ENCODE data around the gene PCNX1. TPM values are rescaled to one million over a fixed set of nuclear protein-coding genes. Genes with fewer than 3 reads are reported as not detected.

Gene PCNX1
- total RNA-seq, 2 experiments from 2014 or later: 38.4 to 57.9 TPM

DNA sequence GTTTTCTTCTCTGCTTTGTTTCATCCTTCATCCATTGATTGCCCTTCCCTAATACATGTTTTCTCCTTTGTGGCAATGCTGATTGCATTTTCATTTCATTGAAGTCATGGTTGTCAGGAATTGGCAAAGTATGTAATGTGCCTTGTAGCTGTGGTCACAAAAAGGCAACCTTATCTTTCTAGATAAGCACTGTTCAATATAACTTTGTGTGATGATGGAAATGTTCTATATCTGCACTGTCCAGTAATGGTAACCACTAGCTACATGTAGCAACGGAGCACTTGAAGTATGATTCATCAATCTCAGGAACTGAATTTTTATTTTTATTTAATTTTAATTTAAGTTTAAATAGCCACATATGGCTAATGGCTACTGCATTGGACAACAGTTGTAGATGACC is 79.8 kb downstream of the PCNX1 start:
- peaks cover 41% of the 10 kb centered on the region for H3K4me1 Mint-ChIP-seq
- ATAC-seq: no peak
- DNase-seq: no peak
- no peaks in the 10 kb centered on the region for H3K27me3 Mint-ChIP-seq
- no peak overlapping the region for H3K4me3 Mint-ChIP-seq
- peaks cover 12% of the 10 kb centered on the region for H3K36me3 Mint-ChIP-seq (ENCODE audit: low read depth)
- no peaks in the 10 kb centered on the region for H3K9me3 Mint-ChIP-seq (ENCODE audit: low read depth)
- ChIA-PET CTCF (interaction anchor here (1.2 kb wide), 1 partner anchor 14 kb away, joined by 3 read pairs; no protein-coding TSS in a partner anchor), POLR2A (no interaction called here)
- intact Hi-C loops (cut with DNase I, micrococcal nuclease): no loop called here
- no peak overlapping the region for H3K27ac Mint-ChIP-seq

GRCh38 chr14:70988452-70988851 is 81.2 kb downstream of the PCNX1 start:
- Mint-ChIP-seq H3K4me1 (peaks cover 34% of the 10 kb centered on the region), H3K9me3 (ENCODE audit: low read depth) (no peaks in the 10 kb centered on the region), H3K36me3 (ENCODE audit: low read depth) (peaks cover 18% of the 10 kb centered on the region), H3K27me3 (no peaks in the 10 kb centered on the region), H3K27ac (peak overlapping the region; percentile 35), H3K4me3 (peak overlapping the region; percentile 50)
- intact Hi-C loops (cut with DNase I, micrococcal nuclease): no loop called here
- ChIA-PET POLR2A (no interaction called here), CTCF (interaction anchor here (0.6 to 1.9 kb wide), 5 partner anchors 8 to 754 kb away, joined by 3 to 8 read pairs (median 4); no protein-coding TSS in a partner anchor)
- peak; percentile 89 for ATAC-seq
- DNase-seq: peak; percentile 47

GRCh38 chr14:70993931-70994330 is 86.7 kb downstream of the PCNX1 start:
- H3K27me3 Mint-ChIP-seq: no peaks in the 10 kb centered on the region
- peaks cover 21% of the 10 kb centered on the region for H3K36me3 Mint-ChIP-seq (ENCODE audit: low read depth)
- POLR2A ChIA-PET: no interaction called here

DNA sequence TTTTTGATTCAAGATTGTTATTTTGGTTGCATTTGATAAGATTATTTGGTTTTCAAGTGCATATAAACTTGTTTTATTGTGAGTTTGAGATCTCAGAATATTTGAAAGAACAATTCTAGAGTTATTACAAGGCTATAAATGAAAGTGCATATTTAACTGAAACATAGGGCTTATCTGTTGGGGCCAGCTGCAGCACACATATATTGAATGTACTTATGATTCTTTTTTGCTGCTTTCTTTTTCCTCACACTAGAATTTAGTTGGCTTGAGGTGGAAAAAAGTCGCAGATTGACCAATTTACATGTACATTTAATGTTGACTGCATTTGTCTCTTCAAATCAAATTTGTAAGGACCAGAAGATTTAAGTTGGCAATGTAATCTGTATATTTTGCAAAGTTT is 88.0 kb downstream of the PCNX1 start:
- no peaks in the 10 kb centered on the region for H3K27me3 Mint-ChIP-seq
- H3K4me1 Mint-ChIP-seq: peaks cover 52% of the 10 kb centered on the region
- ATAC-seq: no peak
- H3K9me3 Mint-ChIP-seq (ENCODE audit: low read depth): no peaks in the 10 kb centered on the region
- no peak for DNase-seq
- intact Hi-C loops (cut with DNase I, micrococcal nuclease): no loop called here
- POLR2A ChIA-PET: no interaction called here
- no peak overlapping the region for H3K4me3 Mint-ChIP-seq
- peaks cover 21% of the 10 kb centered on the region for H3K36me3 Mint-ChIP-seq (ENCODE audit: low read depth)
- H3K27ac Mint-ChIP-seq: no peak overlapping the region
- CTCF ChIA-PET: no interaction called here

More at GRCh38 chr14:70993931-70994330, 86.7 kb downstream of the PCNX1 start:
- no peak overlapping the region for H3K4me3 Mint-ChIP-seq
- CTCF ChIA-PET: interaction anchor here (0.6 kb wide), 1 partner anchor 10 kb away, joined by 3 read pairs; no protein-coding TSS in a partner anchor
- intact Hi-C loops (cut with DNase I, micrococcal nuclease): no loop called here
- no peak overlapping the region for H3K27ac Mint-ChIP-seq
- H3K9me3 Mint-ChIP-seq (ENCODE audit: low read depth): no peaks in the 10 kb centered on the region
- ATAC-seq (no peak), DNase-seq (no peak)
- H3K4me1 Mint-ChIP-seq: peaks cover 45% of the 10 kb centered on the region

GRCh38 chr14:70995671-70996070 is 88.4 kb downstream of the PCNX1 start:
- intact Hi-C loops (cut with DNase I, micrococcal nuclease): no loop called here
- H3K9me3 Mint-ChIP-seq (ENCODE audit: low read depth): no peaks in the 10 kb centered on the region
- no peak for ATAC-seq

DNA sequence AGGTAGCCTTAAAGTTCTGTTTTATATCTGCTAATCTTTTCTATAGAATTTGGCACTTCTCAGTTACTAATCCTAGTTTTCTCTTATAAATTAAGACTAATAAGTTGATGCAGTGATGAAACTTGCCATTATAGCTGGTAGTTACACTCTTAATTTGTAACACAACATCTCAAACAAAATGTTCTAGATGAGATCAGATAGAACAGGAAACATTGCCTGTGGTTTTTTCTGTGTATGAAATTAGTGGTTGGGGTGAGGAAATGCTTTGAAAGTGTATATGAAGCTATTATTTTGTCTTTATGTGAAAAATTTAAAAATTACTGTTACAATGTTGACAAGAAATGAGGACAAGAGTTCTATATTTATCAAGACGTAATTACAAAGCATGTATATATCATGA is 91.9 kb downstream of the PCNX1 start:
- intact Hi-C loops (cut with DNase I, micrococcal nuclease): no loop called here
- ATAC-seq (peak; percentile 64), DNase-seq (no peak)
- peaks cover 31% of the 10 kb centered on the region for H3K36me3 Mint-ChIP-seq (ENCODE audit: low read depth)
- peak overlapping the region; percentile 27 for H3K27ac Mint-ChIP-seq
- CTCF ChIA-PET: interaction anchor here (0.6 to 2.3 kb wide), 7 partner anchors 10 to 168 kb away, joined by 3 to 8 read pairs (median 5); no protein-coding TSS in a partner anchor
- H3K4me1 Mint-ChIP-seq: peaks cover 76% of the 10 kb centered on the region
- H3K27me3 Mint-ChIP-seq: no peaks in the 10 kb centered on the region
- no peaks in the 10 kb centered on the region for H3K9me3 Mint-ChIP-seq (ENCODE audit: low read depth)
- no peak overlapping the region for H3K4me3 Mint-ChIP-seq
- POLR2A ChIA-PET: no interaction called here

More at GRCh38 chr14:70995671-70996070, 88.4 kb downstream of the PCNX1 start:
- ChIA-PET POLR2A (no interaction called here), CTCF (no interaction called here)
- Mint-ChIP-seq H3K36me3 (ENCODE audit: low read depth) (peaks cover 20% of the 10 kb centered on the region), H3K4me3 (no peak overlapping the region), H3K27me3 (no peaks in the 10 kb centered on the region), H3K27ac (no peak overlapping the region), H3K4me1 (peaks cover 53% of the 10 kb centered on the region)
- no peak for DNase-seq

GRCh38 chr14:71000091-71000490 is 92.8 kb downstream of the PCNX1 start:
- DNase-seq: no peak
- ChIA-PET POLR2A (no interaction called here), CTCF (interaction anchor here (1.9 kb wide), 1 partner anchor 11 kb away, joined by 8 read pairs; no protein-coding TSS in a partner anchor)
- no peak overlapping the region for H3K4me3 Mint-ChIP-seq
- H3K9me3 Mint-ChIP-seq (ENCODE audit: low read depth): no peaks in the 10 kb centered on the region
- H3K27me3 Mint-ChIP-seq: no peaks in the 10 kb centered on the region
- no peak for ATAC-seq
- intact Hi-C loops (cut with DNase I, micrococcal nuclease): no loop called here
- peaks cover 35% of the 10 kb centered on the region for H3K36me3 Mint-ChIP-seq (ENCODE audit: low read depth)
- H3K4me1 Mint-ChIP-seq: peaks cover 85% of the 10 kb centered on the region
- peak overlapping the region; percentile 37 for H3K27ac Mint-ChIP-seq

- no peak for ATAC-seq
- POLR2A ChIA-PET: no interaction called here
- Mint-ChIP-seq H3K4me1 (peaks cover 85% of the 10 kb centered on the region), H3K9me3 (ENCODE audit: low read depth) (no peaks in the 10 kb centered on the region), H3K36me3 (ENCODE audit: low read depth) (peaks cover 26% of the 10 kb centered on the region), H3K4me3 (no peak overlapping the region), H3K27ac (peak overlapping the region; percentile 78), H3K27me3 (no peaks in the 10 kb centered on the region)
- CTCF ChIA-PET: interaction anchor here (1.4 kb wide), 1 partner anchor 9 kb away, joined by 6 read pairs; no protein-coding TSS in a partner anchor
- DNase-seq: no peak
- intact Hi-C loops (cut with DNase I, micrococcal nuclease): no loop called here
These were observed 94.5 kb downstream of the PCNX1 start for GRCh38 chr14:71001742-71002141.

DNA sequence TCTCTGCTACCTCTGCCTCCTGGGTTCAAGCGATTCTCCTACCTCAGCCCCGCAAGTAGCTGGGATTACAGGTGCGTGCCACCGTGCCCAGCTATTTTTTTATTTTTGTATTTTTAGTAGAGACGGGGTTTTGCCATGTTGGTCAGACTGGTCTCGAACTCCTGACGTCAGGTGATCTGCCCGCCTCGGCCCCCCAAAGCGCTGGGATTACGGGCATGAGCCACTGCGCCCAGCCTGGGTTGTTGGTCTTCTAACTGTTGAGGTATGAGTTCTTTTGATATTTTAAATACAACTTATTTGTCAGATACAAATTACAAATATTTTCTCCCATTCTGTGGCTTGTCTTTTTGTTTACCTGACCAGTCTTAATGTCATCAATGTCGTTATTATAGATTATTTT is 95.9 kb downstream of the PCNX1 start:
- intact Hi-C loops (cut with DNase I, micrococcal nuclease): no loop called here
- ChIA-PET POLR2A (no interaction called here), CTCF (no interaction called here)
- Mint-ChIP-seq H3K9me3 (ENCODE audit: low read depth) (no peaks in the 10 kb centered on the region), H3K36me3 (ENCODE audit: low read depth) (peaks cover 26% of the 10 kb centered on the region), H3K27me3 (no peaks in the 10 kb centered on the region), H3K4me3 (no peak overlapping the region), H3K4me1 (peaks cover 79% of the 10 kb centered on the region), H3K27ac (peak overlapping the region; percentile 80)
- DNase-seq: no peak
- no peak for ATAC-seq

DNA sequence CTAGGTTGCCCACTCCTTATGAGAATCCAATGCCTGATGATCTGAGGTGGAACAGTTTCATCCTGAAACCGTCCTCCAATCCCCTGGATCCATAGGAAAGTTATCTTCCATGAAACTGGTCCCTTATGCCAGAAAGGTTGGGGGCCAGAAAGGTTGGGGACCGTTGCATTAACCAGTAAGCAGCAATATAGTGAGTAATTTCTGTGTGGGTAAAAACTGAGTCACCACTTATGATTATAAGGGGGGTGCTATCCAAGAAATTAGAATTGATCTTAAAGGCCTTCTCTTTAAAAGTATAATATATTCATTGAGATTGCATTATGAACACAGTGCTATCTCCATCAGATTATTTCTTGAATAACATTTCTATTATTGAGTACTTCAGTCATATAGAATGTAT is 97.2 kb downstream of the PCNX1 start:
- Mint-ChIP-seq H3K27ac (no peak overlapping the region), H3K36me3 (ENCODE audit: low read depth) (peaks cover 26% of the 10 kb centered on the region), H3K4me1 (peaks cover 71% of the 10 kb centered on the region), H3K4me3 (no peak overlapping the region), H3K27me3 (no peaks in the 10 kb centered on the region), H3K9me3 (ENCODE audit: low read depth) (no peaks in the 10 kb centered on the region)
- DNase-seq (no peak), ATAC-seq (peak; percentile 16)
- intact Hi-C loops (cut with DNase I, micrococcal nuclease): no loop called here
- POLR2A ChIA-PET: no interaction called here
- CTCF ChIA-PET: interaction anchor here (0.6 to 1.0 kb wide), 3 partner anchors 11 to 156 kb away, joined by 3 read pairs; no protein-coding TSS in a partner anchor

DNA sequence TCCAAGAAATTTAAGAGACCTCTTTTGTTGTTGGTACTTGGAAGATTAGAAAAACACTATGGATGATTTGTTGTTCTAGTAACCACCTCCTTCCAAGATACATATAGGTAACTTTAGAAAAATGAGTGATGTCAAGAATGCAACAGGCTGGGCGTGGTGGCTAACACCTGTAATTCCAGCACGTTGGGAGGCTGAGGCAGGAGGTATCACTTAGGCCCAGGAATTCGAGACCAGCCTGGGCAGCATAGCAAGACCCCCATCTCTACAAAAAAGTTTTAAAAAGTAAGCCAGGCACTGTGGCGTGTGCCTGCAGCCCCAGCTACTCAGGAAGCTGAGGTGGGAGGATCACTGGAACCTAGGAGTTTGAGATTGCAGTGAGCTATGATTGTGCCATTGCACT is 97.8 kb downstream of the PCNX1 start:
- Mint-ChIP-seq H3K36me3 (ENCODE audit: low read depth) (peaks cover 26% of the 10 kb centered on the region), H3K4me3 (no peak overlapping the region), H3K27me3 (no peaks in the 10 kb centered on the region), H3K9me3 (ENCODE audit: low read depth) (no peaks in the 10 kb centered on the region), H3K27ac (peak overlapping the region; percentile 65), H3K4me1 (peaks cover 66% of the 10 kb centered on the region)
- CTCF ChIA-PET: no interaction called here
- POLR2A ChIA-PET: no interaction called here
- DNase-seq (peak; percentile 6), ATAC-seq (no peak)
- intact Hi-C loops (cut with DNase I, micrococcal nuclease): no loop called here

- ChIA-PET CTCF (interaction anchor here (0.8 kb wide), 1 partner anchor 89 kb away, joined by 3 read pairs; no protein-coding TSS in a partner anchor), POLR2A (no interaction called here)
- no peak for ATAC-seq
- no peaks in the 10 kb centered on the region for H3K27me3 Mint-ChIP-seq
- DNase-seq: no peak
- peaks cover 68% of the 10 kb centered on the region for H3K4me1 Mint-ChIP-seq
- H3K27ac Mint-ChIP-seq: no peak overlapping the region
- no peaks in the 10 kb centered on the region for H3K9me3 Mint-ChIP-seq (ENCODE audit: low read depth)
- intact Hi-C loops (cut with DNase I, micrococcal nuclease): loop anchor here in 1 of 2 experiments (1.0 kb wide), 1 partner anchor 15 kb away; no protein-coding TSS in a partner anchor
- peaks cover 26% of the 10 kb centered on the region for H3K36me3 Mint-ChIP-seq (ENCODE audit: low read depth)
- no peak overlapping the region for H3K4me3 Mint-ChIP-seq
These were observed 98.9 kb downstream of the PCNX1 start for GRCh38 chr14:71006200-71006563.
